ENCODE results near the gene CYSTM1.

DNA sequence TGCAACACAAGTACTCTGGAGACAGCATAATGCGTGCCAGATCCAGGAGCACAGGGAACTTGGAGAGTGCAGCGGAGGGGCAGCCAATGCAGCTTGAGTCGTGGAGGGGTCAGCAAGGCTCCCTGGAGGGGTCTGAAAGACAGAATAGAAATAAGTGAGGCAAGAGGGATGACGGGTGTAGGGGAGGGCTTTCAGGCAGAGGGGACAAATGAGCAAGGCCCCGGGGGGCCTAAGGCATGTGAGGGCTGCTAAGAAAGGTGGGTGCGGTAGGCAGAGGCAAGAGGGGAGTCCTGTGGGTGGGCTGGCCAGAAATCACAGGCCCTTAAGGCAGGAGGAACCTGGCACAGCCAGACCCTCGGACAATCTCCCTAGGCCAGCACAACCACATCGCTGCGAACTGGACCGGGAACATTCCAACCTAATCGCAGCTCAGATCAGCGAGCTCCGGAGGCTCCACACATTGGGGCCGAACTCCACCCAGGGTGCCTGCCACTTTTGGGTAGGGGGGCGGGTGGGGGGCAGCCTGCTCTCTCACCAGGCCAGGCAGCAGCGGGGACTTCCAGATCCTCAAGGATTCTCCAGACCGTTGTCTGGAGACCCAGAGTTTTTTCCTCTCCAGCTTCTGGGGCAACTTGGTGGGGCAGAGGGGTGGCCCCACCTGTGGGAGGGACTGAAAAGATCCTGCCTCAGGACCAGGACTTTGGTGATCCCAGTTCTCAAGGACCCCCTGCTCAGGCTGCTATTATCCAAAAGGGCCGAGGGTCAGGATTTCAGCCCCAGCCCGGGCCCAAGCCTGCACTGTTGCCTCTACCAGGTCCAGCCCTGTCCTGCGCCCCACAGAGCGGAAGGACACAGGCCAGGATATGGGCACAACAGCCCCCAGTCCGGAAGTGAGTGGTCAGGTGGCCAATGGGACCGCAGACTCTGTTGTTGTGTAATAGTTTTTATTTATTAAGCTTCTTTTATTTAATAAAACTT is 22.7 kb upstream of the CYSTM1 start:
- TF ChIP-seq POLR2A (IDR thresholded peaks at IDR 0.05) = no peak
- TF ChIP-seq, protein P1, sequence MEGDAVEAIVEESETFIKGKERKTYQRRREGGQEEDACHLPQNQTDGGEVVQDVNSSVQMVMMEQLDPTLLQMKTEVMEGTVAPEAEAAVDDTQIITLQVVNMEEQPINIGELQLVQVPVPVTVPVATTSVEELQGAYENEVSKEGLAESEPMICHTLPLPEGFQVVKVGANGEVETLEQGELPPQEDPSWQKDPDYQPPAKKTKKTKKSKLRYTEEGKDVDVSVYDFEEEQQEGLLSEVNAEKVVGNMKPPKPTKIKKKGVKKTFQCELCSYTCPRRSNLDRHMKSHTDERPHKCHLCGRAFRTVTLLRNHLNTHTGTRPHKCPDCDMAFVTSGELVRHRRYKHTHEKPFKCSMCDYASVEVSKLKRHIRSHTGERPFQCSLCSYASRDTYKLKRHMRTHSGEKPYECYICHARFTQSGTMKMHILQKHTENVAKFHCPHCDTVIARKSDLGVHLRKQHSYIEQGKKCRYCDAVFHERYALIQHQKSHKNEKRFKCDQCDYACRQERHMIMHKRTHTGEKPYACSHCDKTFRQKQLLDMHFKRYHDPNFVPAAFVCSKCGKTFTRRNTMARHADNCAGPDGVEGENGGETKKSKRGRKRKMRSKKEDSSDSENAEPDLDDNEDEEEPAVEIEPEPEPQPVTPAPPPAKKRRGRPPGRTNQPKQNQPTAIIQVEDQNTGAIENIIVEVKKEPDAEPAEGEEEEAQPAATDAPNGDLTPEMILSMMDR (IDR thresholded peaks at IDR 0.05) = no peak
